Measurements from ENCODE around the gene STAU1. TPM values are rescaled to one million over a fixed set of nuclear protein-coding genes. Genes with fewer than 3 reads are reported as not detected.
"Not testable (repeated sequence)": the region's sequence is repeated elsewhere in the genome, so short reads cannot be mapped to it uniquely, and the experiment has no call there.

STAU1 gene
- polyA plus RNA-seq, 1 donor from 2014 or later: 32.4 TPM

GRCh38 chr20:49136817-49137571 is 51.1 kb downstream of the STAU1 start:
- Mint-ChIP-seq H3K4me3 (no peak overlapping the region), H3K36me3 (peaks cover 2% of the 10 kb centered on the region), H3K9me3 (no peaks in the 10 kb centered on the region), H3K4me1 (peaks cover 14 to 18% (median 14%) of the 10 kb centered on the region in 3 donors), H3K27ac (peak overlapping the region in 2 of 3 donors; percentile 32 to 73), H3K27me3 (no peaks in the 10 kb centered on the region)

GRCh38 chr20:49134797-49135196 is 53.3 kb downstream of the STAU1 start:
- not testable (repeated sequence) for H3K4me3 Mint-ChIP-seq, H3K9me3 Mint-ChIP-seq, H3K27me3 Mint-ChIP-seq, H3K36me3 Mint-ChIP-seq, H3K4me1 Mint-ChIP-seq
- peak overlapping the region in 2 of 3 donors; percentile 3 to 25 for H3K27ac Mint-ChIP-seq

- no peak overlapping the region for H3K4me3 Mint-ChIP-seq
- peaks cover 4 to 8% (median 5%) of the 10 kb centered on the region in 3 donors for H3K4me1 Mint-ChIP-seq
These were observed 54.6 kb downstream of the STAU1 start for GRCh38 chr20:49133571-49133970.

GRCh38 chr20:49132995-49133478 is 55.1 kb downstream of the STAU1 start:
- no peaks in the 10 kb centered on the region for H3K27me3 Mint-ChIP-seq
- H3K27ac Mint-ChIP-seq: peak overlapping the region in 1 of 3 donors; percentile 17
- peaks cover 3 to 8% (median 5%) of the 10 kb centered on the region in 3 donors for H3K4me1 Mint-ChIP-seq
- no peaks in the 10 kb centered on the region for H3K9me3 Mint-ChIP-seq
- no peaks in the 10 kb centered on the region for H3K36me3 Mint-ChIP-seq
- no peak overlapping the region for H3K4me3 Mint-ChIP-seq

More at GRCh38 chr20:49133571-49133970, 54.6 kb downstream of the STAU1 start:
- Mint-ChIP-seq H3K36me3 (no peaks in the 10 kb centered on the region), H3K9me3 (no peaks in the 10 kb centered on the region), H3K27ac (no peak overlapping the region), H3K27me3 (no peaks in the 10 kb centered on the region)

GRCh38 chr20:49123982-49124381 is 64.2 kb downstream of the STAU1 start:
- H3K27ac Mint-ChIP-seq: no peak overlapping the region
- peaks cover 0 to 2% (median 0%) of the 10 kb centered on the region in 3 donors for H3K4me1 Mint-ChIP-seq
- H3K27me3 Mint-ChIP-seq: no peaks in the 10 kb centered on the region
- H3K4me3 Mint-ChIP-seq: no peak overlapping the region
- no peaks in the 10 kb centered on the region for H3K9me3 Mint-ChIP-seq
- peaks cover 7% of the 10 kb centered on the region for H3K36me3 Mint-ChIP-seq

GRCh38 chr20:49122920-49123319 is 65.2 kb downstream of the STAU1 start:
- Mint-ChIP-seq H3K27ac (no peak overlapping the region), H3K4me3 (no peak overlapping the region), H3K4me1 (peaks cover 0 to 2% (median 2%) of the 10 kb centered on the region in 3 donors), H3K9me3 (no peaks in the 10 kb centered on the region), H3K36me3 (peaks cover 10% of the 10 kb centered on the region), H3K27me3 (no peaks in the 10 kb centered on the region)

GRCh38 chr20:49119988-49120387 is 68.1 kb downstream of the STAU1 start:
- Mint-ChIP-seq H3K27ac (peak overlapping the region in 1 of 3 donors; percentile 9), H3K4me1 (peaks cover 0 to 2% (median 0%) of the 10 kb centered on the region in 3 donors), H3K4me3 (no peak overlapping the region), H3K36me3 (peaks cover 3% of the 10 kb centered on the region), H3K27me3 (no peaks in the 10 kb centered on the region), H3K9me3 (no peaks in the 10 kb centered on the region)

- Mint-ChIP-seq H3K4me3 (no peak overlapping the region), H3K27me3 (no peaks in the 10 kb centered on the region), H3K27ac (no peak overlapping the region), H3K4me1 (peaks cover 0 to 4% (median 0%) of the 10 kb centered on the region in 3 donors), H3K36me3 (peaks cover 3% of the 10 kb centered on the region), H3K9me3 (no peaks in the 10 kb centered on the region)
These were observed 69.8 kb downstream of the STAU1 start for GRCh38 chr20:49118307-49118706.

- Mint-ChIP-seq H3K36me3 (peaks cover 3% of the 10 kb centered on the region), H3K4me1 (peaks cover 0 to 4% (median 0%) of the 10 kb centered on the region in 3 donors), H3K27ac (no peak overlapping the region), H3K9me3 (no peaks in the 10 kb centered on the region), H3K4me3 (no peak overlapping the region), H3K27me3 (no peaks in the 10 kb centered on the region)
These were observed 72.6 kb downstream of the STAU1 start for GRCh38 chr20:49115564-49115963.

- H3K36me3 Mint-ChIP-seq: no peaks in the 10 kb centered on the region
These were observed 75.4 kb downstream of the STAU1 start for GRCh38 chr20:49112596-49113274.

GRCh38 chr20:49110767-49111694 is 77.1 kb downstream of the STAU1 start:
- H3K36me3 Mint-ChIP-seq: no peaks in the 10 kb centered on the region
- H3K27ac Mint-ChIP-seq: peak overlapping the region in 1 of 3 donors; percentile 82
- no peaks in the 10 kb centered on the region for H3K9me3 Mint-ChIP-seq
- H3K4me3 Mint-ChIP-seq: no peak overlapping the region
- no peaks in the 10 kb centered on the region for H3K27me3 Mint-ChIP-seq
- H3K4me1 Mint-ChIP-seq: peaks cover 0 to 2% (median 0%) of the 10 kb centered on the region in 3 donors

More at GRCh38 chr20:49112596-49113274, 75.4 kb downstream of the STAU1 start:
- Mint-ChIP-seq H3K4me1 (peaks cover 0 to 2% (median 0%) of the 10 kb centered on the region in 3 donors), H3K27me3 (no peaks in the 10 kb centered on the region), H3K27ac (peak overlapping the region in 1 of 3 donors; percentile 82), H3K4me3 (no peak overlapping the region), H3K9me3 (no peaks in the 10 kb centered on the region)

- Mint-ChIP-seq H3K4me3 (no peak overlapping the region), H3K27ac (peak overlapping the region in 1 of 3 donors; percentile 32), H3K27me3 (no peaks in the 10 kb centered on the region), H3K4me1 (peaks cover under 1 to 5% (median 2%) of the 10 kb centered on the region in 3 donors), H3K36me3 (peaks cover 6% of the 10 kb centered on the region), H3K9me3 (no peaks in the 10 kb centered on the region)
These were observed 81.8 kb downstream of the STAU1 start for GRCh38 chr20:49106328-49106727.

- not testable (repeated sequence) for H3K4me3 Mint-ChIP-seq, H3K9me3 Mint-ChIP-seq, H3K36me3 Mint-ChIP-seq, H3K27me3 Mint-ChIP-seq
- Mint-ChIP-seq H3K4me1 (peaks cover 8 to 12% (median 9%) of the 10 kb centered on the region in 3 donors), H3K27ac (peak overlapping the region in 1 of 3 donors; percentile 32)
These were observed 83.1 kb downstream of the STAU1 start for GRCh38 chr20:49104979-49105547.

GRCh38 chr20:49104365-49104648 is 83.8 kb downstream of the STAU1 start:
- Mint-ChIP-seq H3K9me3 (no peaks in the 10 kb centered on the region), H3K27me3 (no peaks in the 10 kb centered on the region), H3K4me3 (no peak overlapping the region), H3K36me3 (peaks cover 6% of the 10 kb centered on the region), H3K4me1 (peaks cover 8 to 12% (median 9%) of the 10 kb centered on the region in 3 donors), H3K27ac (no peak overlapping the region)
